AG09319 (cell line): ENCODE results near the gene TMED9.

ENCODE experiments used
- DNase-seq: peaks from one replicate; pipeline ENCODE4 v3.0.0-alpha.2; 2010; ENCODE audit warnings: low read depth; ENCODE audit errors: extremely low read depth
- TF ChIP-seq, protein P1 (sequence below): IDR thresholded peaks from 2 replicates; pipeline ENCODE4 v1.5.1; 2011; ENCODE audit warnings: low read depth, mild to moderate bottlenecking, inconsistent platforms, low read length, moderate library complexity

Gene TMED9

DNA sequence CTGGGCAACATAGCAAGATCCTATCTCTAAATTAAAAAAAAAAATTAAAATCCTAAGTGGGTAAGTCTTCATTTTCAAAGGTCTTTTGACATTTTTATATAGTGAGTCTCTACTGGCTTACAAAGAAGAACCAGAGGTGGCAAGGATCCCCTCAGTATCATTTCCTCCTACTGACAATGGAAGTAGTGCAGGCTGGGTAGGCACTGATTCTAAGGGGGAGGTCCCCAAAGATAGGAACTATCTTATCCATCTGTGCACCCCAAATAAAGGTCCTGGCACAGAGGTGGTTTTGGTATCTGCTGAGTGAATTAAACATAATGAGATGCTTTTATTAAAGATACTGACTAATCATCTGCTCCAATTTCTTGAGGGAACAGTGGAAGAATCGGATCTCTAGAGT, 41.9 kb upstream of the TMED9 start:
- no peak for DNase-seq
- TF ChIP-seq, protein P1, sequence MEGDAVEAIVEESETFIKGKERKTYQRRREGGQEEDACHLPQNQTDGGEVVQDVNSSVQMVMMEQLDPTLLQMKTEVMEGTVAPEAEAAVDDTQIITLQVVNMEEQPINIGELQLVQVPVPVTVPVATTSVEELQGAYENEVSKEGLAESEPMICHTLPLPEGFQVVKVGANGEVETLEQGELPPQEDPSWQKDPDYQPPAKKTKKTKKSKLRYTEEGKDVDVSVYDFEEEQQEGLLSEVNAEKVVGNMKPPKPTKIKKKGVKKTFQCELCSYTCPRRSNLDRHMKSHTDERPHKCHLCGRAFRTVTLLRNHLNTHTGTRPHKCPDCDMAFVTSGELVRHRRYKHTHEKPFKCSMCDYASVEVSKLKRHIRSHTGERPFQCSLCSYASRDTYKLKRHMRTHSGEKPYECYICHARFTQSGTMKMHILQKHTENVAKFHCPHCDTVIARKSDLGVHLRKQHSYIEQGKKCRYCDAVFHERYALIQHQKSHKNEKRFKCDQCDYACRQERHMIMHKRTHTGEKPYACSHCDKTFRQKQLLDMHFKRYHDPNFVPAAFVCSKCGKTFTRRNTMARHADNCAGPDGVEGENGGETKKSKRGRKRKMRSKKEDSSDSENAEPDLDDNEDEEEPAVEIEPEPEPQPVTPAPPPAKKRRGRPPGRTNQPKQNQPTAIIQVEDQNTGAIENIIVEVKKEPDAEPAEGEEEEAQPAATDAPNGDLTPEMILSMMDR, result no peak

GRCh38 chr5:177552839-177553455, 39.1 kb upstream of the TMED9 start:
- TF ChIP-seq, protein P1, result peak; percentile 22
- DNase-seq, result no peak

DNA sequence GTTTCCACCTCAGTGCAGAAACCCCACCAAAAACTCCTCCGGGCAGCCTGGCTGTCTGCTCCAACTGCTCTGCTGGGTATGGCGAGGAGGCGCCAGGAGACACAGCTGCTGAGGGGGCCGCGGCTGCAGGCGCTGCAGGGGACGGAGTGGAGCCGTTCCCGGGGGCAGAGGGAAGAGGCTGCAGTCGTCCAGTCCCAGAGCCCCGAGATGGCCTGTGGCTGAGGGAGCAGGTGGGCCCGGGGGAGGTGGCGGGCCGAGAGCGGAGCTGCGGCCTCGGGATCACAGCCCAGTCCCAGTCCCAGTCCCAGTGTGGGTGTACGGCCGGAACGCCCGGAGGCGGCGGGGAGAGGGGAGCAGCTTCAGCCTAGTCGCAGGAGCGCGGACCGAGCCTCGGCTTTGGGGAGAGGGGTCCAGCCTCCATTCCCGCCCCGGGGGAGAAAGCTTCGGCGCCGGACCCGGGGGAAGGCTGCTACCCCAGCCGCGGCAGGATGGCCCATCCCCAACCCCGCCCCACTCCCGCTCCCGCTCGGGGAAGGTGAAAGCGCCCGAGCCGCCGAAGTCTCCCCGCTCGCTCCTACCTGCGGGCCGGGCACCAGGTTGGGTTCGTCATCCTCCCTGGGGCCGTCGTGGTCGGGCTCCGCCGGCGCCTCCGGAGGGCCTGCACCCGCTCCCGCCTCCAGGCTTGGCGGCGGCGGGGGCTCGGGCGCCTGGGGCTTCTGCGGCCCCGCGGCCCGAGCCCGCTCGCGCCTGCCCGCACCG, 38.2 kb upstream of the TMED9 start:
- no peak for DNase-seq
- TF ChIP-seq, protein P1, result no peak

- peak; percentile 69 for DNase-seq
These were observed 37.4 kb upstream of the TMED9 start, which contains the start of gene FAM193B for GRCh38 chr5:177554474-177555111. TSS of gene FAM193B (minus strand) at chr5:177554563. CDS start at chr5:177554458, 105 bp downstream.

GRCh38 chr5:177555228-177555627, 36.8 kb upstream of the TMED9 start:
- no peak for DNase-seq
- TF ChIP-seq, protein P1, result no peak

More at GRCh38 chr5:177554474-177555111, 37.4 kb upstream of the TMED9 start, which contains the start of gene FAM193B:
- TF ChIP-seq, protein P1, result peak; percentile 12

DNA sequence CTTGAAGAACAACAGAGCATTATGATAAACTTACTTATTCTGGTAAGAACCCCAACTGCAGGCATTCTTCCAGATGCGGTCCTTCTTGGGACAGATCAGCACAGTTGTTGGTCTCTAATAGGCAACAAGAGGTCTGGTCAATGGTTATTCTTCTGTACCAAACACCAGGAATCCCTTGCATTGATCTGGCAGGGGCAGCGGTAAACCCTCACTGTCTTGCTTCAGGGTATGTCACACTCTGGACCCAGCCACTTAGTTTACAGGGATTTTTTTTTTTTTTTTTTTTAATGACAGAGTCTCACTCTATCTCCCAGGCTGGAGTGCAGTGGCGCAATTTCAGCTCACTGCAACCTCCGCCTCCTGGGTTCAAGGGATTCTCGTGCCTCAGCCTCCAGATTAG, 36.3 kb upstream of the TMED9 start:
- TF ChIP-seq, protein P1, result no peak
- DNase-seq, result no peak

DNA sequence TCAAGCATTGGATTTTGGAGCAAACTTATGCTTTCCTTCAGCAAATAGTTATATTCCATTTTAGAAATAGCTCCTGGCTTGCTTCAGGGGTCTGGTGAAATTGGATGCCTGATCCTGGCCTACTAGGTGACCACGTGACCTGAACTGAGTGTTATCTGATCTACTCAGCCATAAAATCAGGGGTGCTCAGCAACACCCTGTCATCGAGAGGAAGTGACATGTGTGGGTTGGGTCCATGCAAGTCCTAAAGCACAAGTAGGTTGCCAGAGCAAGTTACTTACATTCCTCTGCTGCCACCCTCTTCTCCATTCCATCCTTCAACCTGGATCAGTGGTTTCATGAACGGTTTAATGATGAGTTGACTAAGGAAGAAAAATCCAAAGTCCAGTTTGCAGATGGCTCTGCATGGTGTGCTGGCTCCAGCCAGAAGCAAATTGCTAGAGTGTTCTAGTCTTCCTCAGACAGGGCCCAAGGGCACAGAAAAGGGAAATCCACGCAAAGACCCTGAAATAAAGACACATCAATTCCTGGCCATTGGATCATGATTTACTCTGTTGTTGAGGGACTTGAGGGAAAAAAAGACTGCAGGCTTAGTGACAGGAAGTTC, 34.9 kb upstream of the TMED9 start:
- no peak for DNase-seq
- TF ChIP-seq, protein P1, result no peak
